ENCODE data around the gene MED25.

DNA sequence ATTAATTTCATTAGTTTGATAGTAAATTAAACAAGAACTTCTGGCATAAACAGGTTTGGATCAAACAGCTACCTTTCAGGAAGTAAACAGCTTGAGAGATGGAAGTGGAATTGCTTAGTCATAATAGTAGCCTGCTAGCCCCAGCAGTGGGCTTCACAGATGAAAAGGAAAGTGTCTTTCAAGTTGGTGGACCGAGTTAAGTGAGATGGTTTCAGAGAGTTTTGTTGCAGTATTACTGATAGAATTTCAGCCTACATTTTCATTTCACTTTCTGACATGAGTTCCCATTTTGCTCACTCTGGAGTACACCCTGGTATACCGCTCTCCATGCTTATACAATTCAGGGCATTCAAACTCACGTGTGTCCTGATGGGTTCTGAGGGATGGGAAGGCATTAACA is 30.8 kb downstream of the MED25 start:
- no peak for TF ChIP-seq CTCF (IDR thresholded peaks at IDR 0.05)
- TF ChIP-seq JUND (IDR thresholded peaks at IDR 0.05): no peak
- TF ChIP-seq TAF1 (IDR thresholded peaks at IDR 0.05; ENCODE audit: borderline replicate concordance, low read depth, low read length): no peak
